BE2C (cell line): ENCODE data around the gene DENND6A. TPM values are rescaled to one million over a fixed set of nuclear protein-coding genes. Genes with fewer than 3 reads are reported as not detected.

Experiments
- DNase-seq: peaks from one replicate; pipeline ENCODE4 v3.0.0-alpha.2; 2020
- H3K27me3 ChIP-seq: fragments of 250-450 bp; sonication (Bioruptor Pico); 2 replicates; pipeline ENCODE4 v1.5.1; 2020; ENCODE audit warnings: mild to moderate bottlenecking
- H3K36me3 ChIP-seq: fragments of 250-450 bp; sonication (Bioruptor Pico); 2 replicates; pipeline ENCODE4 v1.5.1; 2020; ENCODE audit warnings: mild to moderate bottlenecking
- H3K4me1 ChIP-seq: fragments of 250-450 bp; sonication (Bioruptor Pico); 2 replicates; pipeline ENCODE4 v1.5.1; 2020
- H3K4me3 ChIP-seq: 2 replicates; pipeline ENCODE4 v1.5.1; 2011; ENCODE audit warnings: low read depth, low read length
- H3K9me3 ChIP-seq: fragments of 250-450 bp; sonication (Bioruptor Pico); 2 replicates; pipeline ENCODE4 v1.5.1; 2020
- CTCF ChIP-seq: IDR thresholded peaks from 2 replicates; pipeline ENCODE4 v1.5.1; 2012; ENCODE audit warnings: mild to moderate bottlenecking, low read depth, low read length
- polyA plus RNA-seq: library from polyadenylated mRNA; unstranded; fragments of >200 nt; gene quantifications from one replicate; pipeline ENCODE4 v1.2.1, GENCODE V29; 2012; ENCODE audit warnings: low read depth, missing spikeins; ENCODE audit not compliant: insufficient read length, insufficient read depth

Gene DENND6A
- polyA plus RNA-seq: 3.5 TPM

- DNase-seq: peak; percentile 93
- no peaks in the 10 kb centered on the region for H3K27me3 ChIP-seq
- no peaks in the 10 kb centered on the region for H3K36me3 ChIP-seq
- H3K4me3 ChIP-seq: peak within 1 kb of the TSS; percentile 76
- H3K9me3 ChIP-seq: no peaks in the 10 kb centered on the region
- H3K4me1 ChIP-seq: no peaks in the 10 kb centered on the region
- no peak for TF ChIP-seq CTCF
These were observed at the start of gene DENND6A for GRCh38 chr3:57692396-57693147. DENND6A (minus strand) TSS chr3:57693077; CDS start chr3:57693018, 59 bp downstream.

GRCh38 chr3:57740027-57740426, 47.1 kb upstream of the DENND6A start:
- no peaks in the 10 kb centered on the region for H3K36me3 ChIP-seq
- H3K4me3 ChIP-seq: no peak overlapping the region
- DNase-seq: no peak
- H3K9me3 ChIP-seq: no peaks in the 10 kb centered on the region
- no peaks in the 10 kb centered on the region for H3K4me1 ChIP-seq
- TF ChIP-seq CTCF: no peak
- no peaks in the 10 kb centered on the region for H3K27me3 ChIP-seq

GRCh38 chr3:57738391-57738790, 45.5 kb upstream of the DENND6A start:
- Histone ChIP-seq H3K4me3 (no peak overlapping the region), H3K4me1 (no peaks in the 10 kb centered on the region), H3K9me3 (no peaks in the 10 kb centered on the region), H3K27me3 (no peaks in the 10 kb centered on the region), H3K36me3 (no peaks in the 10 kb centered on the region)
- no peak for TF ChIP-seq CTCF
- no peak for DNase-seq

GRCh38 chr3:57737840-57738239, 45.0 kb upstream of the DENND6A start:
- H3K9me3 ChIP-seq: no peaks in the 10 kb centered on the region
- no peak for DNase-seq
- H3K4me1 ChIP-seq: no peaks in the 10 kb centered on the region
- no peak overlapping the region for H3K4me3 ChIP-seq
- no peaks in the 10 kb centered on the region for H3K27me3 ChIP-seq
- H3K36me3 ChIP-seq: no peaks in the 10 kb centered on the region
- no peak for TF ChIP-seq CTCF

- TF ChIP-seq CTCF: no peak
- H3K36me3 ChIP-seq: no peaks in the 10 kb centered on the region
These were observed 42.5 kb upstream of the DENND6A start for GRCh38 chr3:57735405-57735804.

GRCh38 chr3:57733790-57734189, 40.9 kb upstream of the DENND6A start:
- no peaks in the 10 kb centered on the region for H3K4me1 ChIP-seq
- H3K9me3 ChIP-seq: no peaks in the 10 kb centered on the region
- no peaks in the 10 kb centered on the region for H3K36me3 ChIP-seq
- H3K27me3 ChIP-seq: no peaks in the 10 kb centered on the region
- TF ChIP-seq CTCF: no peak
- no peak overlapping the region for H3K4me3 ChIP-seq
- DNase-seq: no peak

More at GRCh38 chr3:57735405-57735804, 42.5 kb upstream of the DENND6A start:
- no peak for DNase-seq
- Histone ChIP-seq H3K4me1 (no peaks in the 10 kb centered on the region), H3K4me3 (no peak overlapping the region), H3K9me3 (no peaks in the 10 kb centered on the region), H3K27me3 (no peaks in the 10 kb centered on the region)
